HCT116 (cell line): Measurements from ENCODE around the gene SIRPA. TPM values are rescaled to one million over a fixed set of nuclear protein-coding genes. Genes with fewer than 3 reads are reported as not detected.

Experiments
- ATAC-seq: fragments of 200-7000 bp; cut with Tn5 transposase; 2 replicates; pipeline ENCODE4 v1.9.1; 2020; ENCODE audit warnings: mild to moderate bottlenecking, moderate library complexity
- BruUV-seq: library from RNA; stranded (reverse); fragments of 400-500 nt; replicated peaks from 2 replicates; lab custom pipeline; 2021; lab: Mats Ljungman, UMichigan
- CTCF ChIA-PET: fragments of 300-600 bp; sonication (Branson Sonifier 250); formaldehyde crosslinking; loops from one replicate; lab custom pipeline; 2021; ENCODE audit warnings: antibody characterized with exemption; lab: Charles Lee
- POLR2A ChIA-PET: fragments of 300-600, 350-600 bp; sonication (Branson Sonifier 250); formaldehyde crosslinking; loops from one replicate; lab custom pipeline; 2021; ENCODE audit warnings: antibody characterized with exemption; lab: Charles Lee
- RAD21 ChIA-PET, 2 experiments: fragments of 300-600 bp; sonication (Branson Sonifier 250); formaldehyde crosslinking; loops; one replicate each; lab custom pipeline; 2023; ENCODE audit warnings: low total read pairs in 2 of 2; ENCODE audit not compliant: uncharacterized antibody in 2 of 2, unreplicated experiment in 2 of 2, low non-redundant PET in 1 of 2; lab: Charles Lee
- DNase-seq: peaks from one replicate; pipeline ENCODE4 v3.0.0-alpha.2; 2010; ENCODE audit warnings: low read depth, low spot score
- H2AFZ ChIP-seq: fragments of 200-600 bp; shearing (Covaris generic), sonication (generic); 2 replicates; pipeline ENCODE4 v1.6.1; 2017; ENCODE audit warnings: low read depth, mixed run types, mixed read lengths, antibody characterized with exemption, low read length; ENCODE audit not compliant: poor library complexity, severe bottlenecking
- H3K27ac ChIP-seq: 2 replicates; pipeline ENCODE4 v1.5.1; 2012; ENCODE audit warnings: low read depth, low read length
- H3K27me3 ChIP-seq: fragments of 200-600 bp; sonication (generic); 2 replicates; pipeline ENCODE4 v1.6.1; 2016; ENCODE audit warnings: mixed run types, low read length, mixed read lengths; ENCODE audit not compliant: insufficient read depth
- H3K36me3 ChIP-seq, 2 experiments: fragments of 200-500 bp in 1 of 2; fragments of 200-600 bp in 1 of 2; sonication (Bioruptor generic) in 1 of 2; sonication (generic) in 1 of 2; 2 replicates each; pipeline versions ENCODE4 v1.5.1 to v1.6.1; 2014 to 2016; ENCODE audit warnings: low read length in 2 of 2, inconsistent platforms in 1 of 2, mixed read lengths in 1 of 2, mixed run types in 1 of 2; ENCODE audit not compliant: insufficient read depth in 2 of 2, control insufficient read depth in 1 of 2
- H3K4me1 ChIP-seq, 2 experiments: fragments of 200-600 bp in 1 of 2; sonication (generic) in 1 of 2; 2 replicates each; pipeline versions ENCODE4 v1.5.1 to v1.6.1; 2012 to 2017; ENCODE audit warnings: low read length in 2 of 2, inconsistent platforms in 1 of 2, mild to moderate bottlenecking in 1 of 2, mixed read lengths in 1 of 2, mixed run types in 1 of 2, moderate library complexity in 1 of 2; ENCODE audit not compliant: insufficient read depth in 2 of 2, control insufficient read depth in 1 of 2
- H3K4me2 ChIP-seq: fragments of 200-600 bp; sonication (generic); 2 replicates; pipeline ENCODE4 v1.6.1; 2017; ENCODE audit warnings: mixed run types, low read length, mixed read lengths
- H3K4me3 ChIP-seq, 2 experiments: fragments of 200-600 bp in 1 of 2; sonication (generic) in 1 of 2; replicated peaks in 1 of 2; 2 replicates each; pipeline ENCODE4 v1.5.1; 2011 to 2016; ENCODE audit warnings: low read length in 2 of 2, control low read depth in 1 of 2, low read depth in 1 of 2, mild to moderate bottlenecking in 1 of 2, mixed read lengths in 1 of 2, mixed run types in 1 of 2
- H3K79me2 ChIP-seq: fragments of 200-600 bp; sonication (generic); 2 replicates; pipeline ENCODE4 v1.6.1; 2017; ENCODE audit warnings: mild to moderate bottlenecking, mixed run types, low read length, moderate library complexity, mixed read lengths; ENCODE audit not compliant: insufficient read depth
- H3K9ac ChIP-seq: fragments of 200-600 bp; sonication (generic); 2 replicates; pipeline ENCODE4 v1.6.1; 2016; ENCODE audit warnings: low read length, mixed read lengths
- H3K9me2 ChIP-seq: fragments of 200-600 bp; sonication (generic), shearing (Covaris generic); 2 replicates; pipeline ENCODE4 v1.6.1; 2017; ENCODE audit warnings: mixed run types, mild to moderate bottlenecking, moderate library complexity; ENCODE audit not compliant: insufficient read depth
- H3K9me3 ChIP-seq, 2 experiments: fragments of 200-500 bp in 1 of 2; fragments of 200-600 bp in 1 of 2; sonication (Bioruptor generic) in 1 of 2; sonication (generic) in 1 of 2; 2 replicates each; pipeline ENCODE4 v1.6.1; 2014 to 2017; ENCODE audit warnings: low read length in 2 of 2, mixed read lengths in 2 of 2, inconsistent platforms in 1 of 2, low read depth in 1 of 2, mild to moderate bottlenecking in 1 of 2, mixed run types in 1 of 2, moderate library complexity in 1 of 2; ENCODE audit not compliant: control insufficient read depth in 1 of 2, insufficient read depth in 1 of 2
- H4K20me1 ChIP-seq: fragments of 200-600 bp; sonication (generic), shearing (Covaris generic); 2 replicates; pipeline ENCODE4 v1.6.1; 2017; ENCODE audit warnings: mixed run types, mild to moderate bottlenecking, moderate library complexity; ENCODE audit not compliant: insufficient read depth
- EGR1 ChIP-seq: IDR thresholded peaks from 2 replicates; pipeline ENCODE4 v1.6.1; 2012; ENCODE audit warnings: low read depth
- EZH2 ChIP-seq: fragments of 200-600 bp; sonication (generic); IDR thresholded peaks from 2 replicates; pipeline ENCODE4 v1.6.1; 2017; ENCODE audit warnings: antibody characterized with exemption, mixed run types
- EZH2phosphoT487 ChIP-seq: fragments of 200-600 bp; IDR thresholded peaks from 2 replicates; pipeline ENCODE4 v1.6.1; 2018; ENCODE audit warnings: antibody characterized with exemption, borderline replicate concordance
- FOSL1 ChIP-seq: IDR thresholded peaks from 2 replicates; pipeline ENCODE4 v1.6.1; 2012; ENCODE audit warnings: low read depth
- JUND ChIP-seq: IDR thresholded peaks from 2 replicates; pipeline ENCODE4 v1.6.1; 2012
- POLR2A ChIP-seq: IDR thresholded peaks from 2 replicates; pipeline ENCODE4 v1.7.0; 2011; ENCODE audit warnings: borderline replicate concordance; ENCODE audit not compliant: insufficient read depth, insufficient read length; ENCODE audit errors: extremely low read depth
- POLR2AphosphoS5 ChIP-seq: IDR thresholded peaks from 2 replicates; pipeline ENCODE4 v1.6.1; 2011; ENCODE audit warnings: mild to moderate bottlenecking, low read depth, low read length, moderate library complexity
- RAD21 ChIP-seq: IDR thresholded peaks from 2 replicates; pipeline ENCODE4 v1.6.1; 2012; ENCODE audit warnings: low read depth, mild to moderate bottlenecking
- SIN3A ChIP-seq: IDR thresholded peaks from 2 replicates; pipeline ENCODE4 v1.6.1; 2012; ENCODE audit warnings: low read depth
- SP1 ChIP-seq: IDR thresholded peaks from 2 replicates; pipeline ENCODE4 v1.6.1; 2012; ENCODE audit warnings: low read depth
- SRF ChIP-seq: IDR thresholded peaks from 2 replicates; pipeline ENCODE4 v1.6.1; 2012; ENCODE audit warnings: low read depth
- TCF7L2 ChIP-seq: IDR thresholded peaks from 2 replicates; pipeline ENCODE4 v1.7.0; 2011; ENCODE audit warnings: borderline replicate concordance, inconsistent platforms; ENCODE audit not compliant: insufficient read depth, insufficient read length; ENCODE audit errors: extremely low read depth
- YY1 ChIP-seq: IDR thresholded peaks from 2 replicates; pipeline ENCODE4 v1.6.1; 2011; ENCODE audit warnings: low read length, low read depth, moderate library complexity, mild to moderate bottlenecking; ENCODE audit not compliant: insufficient replicate concordance; ENCODE audit errors: extremely low read depth
- ZFX ChIP-seq: fragments of 450-650 bp; IDR thresholded peaks from 2 replicates; pipeline ENCODE4 v1.6.1; 2017
- ZNF274 ChIP-seq: fragments of 200-500 bp; sonication (Bioruptor generic); IDR thresholded peaks from 2 replicates; pipeline ENCODE4 v1.6.1; 2014; ENCODE audit warnings: mild to moderate bottlenecking, low read depth, low read length, inconsistent platforms
- intact Hi-C: fragments of 100-400 bp; cut with micrococcal nuclease; formaldehyde crosslinking; loops from 2 replicates; pipeline ENCODE4 v1.10.0; 2022
- total RNA-seq: library from RNA; stranded (reverse); gene quantifications from one replicate; pipeline ENCODE4 v1.2.1, GENCODE V29; 2021; ENCODE audit not compliant: unreplicated experiment
- TF ChIP-seq, protein P1 (sequence below): IDR thresholded peaks from 2 replicates; pipeline ENCODE4 v1.6.1; 2012
- TF ChIP-seq, protein P2 (sequence below): IDR thresholded peaks from 2 replicates; pipeline ENCODE4 v1.6.1; 2011; ENCODE audit warnings: mild to moderate bottlenecking, low read length, moderate library complexity; ENCODE audit not compliant: insufficient replicate concordance; ENCODE audit errors: extremely low read depth

SIRPA gene
- total RNA-seq, 1 experiment from 2014 or later, result 15.3 TPM

DNA sequence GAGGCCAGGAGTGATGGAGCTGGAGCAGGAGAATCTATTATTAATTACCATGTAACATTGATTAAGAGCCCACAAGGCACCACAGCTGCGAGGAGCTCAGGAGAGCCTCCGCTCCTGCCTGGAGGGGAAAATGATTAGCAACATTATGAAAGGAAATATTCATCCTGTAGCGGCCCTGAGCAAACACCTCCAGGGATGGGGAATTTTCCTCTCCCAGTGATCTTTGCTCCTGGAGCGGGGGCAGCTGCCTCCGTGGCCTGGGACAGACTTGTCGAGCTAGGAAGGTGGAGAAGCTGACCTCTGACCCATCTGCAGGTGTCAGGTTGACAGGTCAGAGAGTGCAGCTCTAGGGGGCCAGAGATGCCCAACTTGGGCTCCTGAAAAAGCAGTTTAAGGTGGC, 40.1 kb upstream of the SIRPA start:
- DNase-seq, result no peak
- no TSS peak for BruUV-seq
- no peak overlapping the region for H3K4me3 ChIP-seq
- no peaks in the 10 kb centered on the region for H3K79me2 ChIP-seq
- H3K4me1 ChIP-seq, result 0 out of 4 replicates have a peak, but pooled peaks cover 0 to 4% of the 10 kb centered on the region in 2 experiments
- ChIA-PET CTCF (no interaction called here), POLR2A (no interaction called here), RAD21 (no interaction called here)
- no peak overlapping the region for H3K4me2 ChIP-seq
- intact Hi-C loops, result no loop called here
- H3K9me3 ChIP-seq, result no peaks in the 10 kb centered on the region
- H3K9me2 ChIP-seq, result no peaks in the 10 kb centered on the region
- no peaks in the 10 kb centered on the region for H4K20me1 ChIP-seq
- H3K9ac ChIP-seq, result no peak overlapping the region
- H3K27me3 ChIP-seq, result no peaks in the 10 kb centered on the region
- no peak for ATAC-seq
- TF ChIP-seq JUND (no peak), SIN3A (no peak), RAD21 (no peak), POLR2AphosphoS5 (no peak), SP1 (no peak), SRF (no peak), EZH2phosphoT487 (no peak), POLR2A (no peak), EZH2 (no peak)
- TF ChIP-seq, protein P1, sequence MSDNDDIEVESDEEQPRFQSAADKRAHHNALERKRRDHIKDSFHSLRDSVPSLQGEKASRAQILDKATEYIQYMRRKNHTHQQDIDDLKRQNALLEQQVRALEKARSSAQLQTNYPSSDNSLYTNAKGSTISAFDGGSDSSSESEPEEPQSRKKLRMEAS, result no peak
- no peaks in the 10 kb centered on the region for H3K36me3 ChIP-seq
- H2AFZ ChIP-seq, result no peak overlapping the region
- no peak overlapping the region for H3K27ac ChIP-seq

DNA sequence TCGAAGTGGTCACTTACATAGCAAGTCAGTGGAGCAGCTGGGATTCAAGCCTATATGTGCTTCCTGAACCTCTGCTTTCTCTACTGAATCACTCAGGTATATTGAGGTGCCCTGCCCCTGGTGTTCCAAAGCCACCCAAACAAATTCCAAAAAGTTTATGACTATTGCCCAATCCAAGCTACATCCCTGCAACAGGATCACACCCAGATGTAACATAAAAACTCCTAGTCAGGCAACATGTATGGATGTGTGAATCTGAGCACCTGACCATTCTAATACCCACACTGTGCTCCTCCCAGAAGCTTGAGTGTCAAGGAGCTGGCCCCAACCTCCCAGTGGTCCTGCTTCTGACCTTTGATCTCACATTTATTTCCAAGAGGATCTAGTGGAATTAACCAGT, 39.5 kb upstream of the SIRPA start:
- intact Hi-C loops, result no loop called here
- TF ChIP-seq TCF7L2, result no peak
- no peak for TF ChIP-seq SIN3A
- no peak for TF ChIP-seq YY1
- TF ChIP-seq, protein P2, sequence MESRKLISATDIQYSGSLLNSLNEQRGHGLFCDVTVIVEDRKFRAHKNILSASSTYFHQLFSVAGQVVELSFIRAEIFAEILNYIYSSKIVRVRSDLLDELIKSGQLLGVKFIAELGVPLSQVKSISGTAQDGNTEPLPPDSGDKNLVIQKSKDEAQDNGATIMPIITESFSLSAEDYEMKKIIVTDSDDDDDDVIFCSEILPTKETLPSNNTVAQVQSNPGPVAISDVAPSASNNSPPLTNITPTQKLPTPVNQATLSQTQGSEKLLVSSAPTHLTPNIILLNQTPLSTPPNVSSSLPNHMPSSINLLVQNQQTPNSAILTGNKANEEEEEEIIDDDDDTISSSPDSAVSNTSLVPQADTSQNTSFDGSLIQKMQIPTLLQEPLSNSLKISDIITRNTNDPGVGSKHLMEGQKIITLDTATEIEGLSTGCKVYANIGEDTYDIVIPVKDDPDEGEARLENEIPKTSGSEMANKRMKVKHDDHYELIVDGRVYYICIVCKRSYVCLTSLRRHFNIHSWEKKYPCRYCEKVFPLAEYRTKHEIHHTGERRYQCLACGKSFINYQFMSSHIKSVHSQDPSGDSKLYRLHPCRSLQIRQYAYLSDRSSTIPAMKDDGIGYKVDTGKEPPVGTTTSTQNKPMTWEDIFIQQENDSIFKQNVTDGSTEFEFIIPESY, result no peak
- TF ChIP-seq ZFX, result no peak
- TF ChIP-seq JUND, result no peak
- TF ChIP-seq SP1, result no peak
- no peak for TF ChIP-seq ZNF274
- TF ChIP-seq POLR2AphosphoS5, result no peak
- TF ChIP-seq EGR1, result no peak
- no peak for TF ChIP-seq SRF
- TF ChIP-seq POLR2A, result no peak
- TF ChIP-seq FOSL1, result no peak
- POLR2A ChIA-PET, result no interaction called here
- Histone ChIP-seq H3K9me2 (no peaks in the 10 kb centered on the region), H2AFZ (no peak overlapping the region), H3K9me3 (no peaks in the 10 kb centered on the region), H3K4me2 (no peak overlapping the region), H4K20me1 (no peaks in the 10 kb centered on the region), H3K4me1 (peaks cover 0 to 4% of the 10 kb centered on the region in 2 experiments; a peak in 1 of 4 replicates), H3K36me3 (no peaks in the 10 kb centered on the region), H3K4me3 (no peak overlapping the region), H3K79me2 (no peaks in the 10 kb centered on the region), H3K27ac (no peak overlapping the region), H3K9ac (no peak overlapping the region), H3K27me3 (no peaks in the 10 kb centered on the region)
- ATAC-seq (no peak), DNase-seq (no peak)
- CTCF ChIA-PET, result no interaction called here
- no TSS peak for BruUV-seq
- RAD21 ChIA-PET, result no interaction called here
